ENCODE data around the gene RPL3. TPM values are rescaled to one million over a fixed set of nuclear protein-coding genes. Genes with fewer than 3 reads are reported as not detected.

Gene RPL3
- total and polyA plus RNA-seq, 4 donors: 1,521 to 2,749 (median 1,961) TPM

GRCh38 chr22:39296535-39296934 lies 22.9 kb downstream of the RPL3 start:
- ATAC-seq (ENCODE audit: insufficient read depth, low FRiP score) (no peak), DNase-seq (no peak)
- Histone ChIP-seq H3K27ac (ENCODE audit: low read depth in 1 of 2, low read length in 1 of 2) (no peak overlapping the region), H3K27me3 (ENCODE audit: control insufficient read depth in 3 of 3, insufficient read depth in 3 of 3, low read length in 2 of 3) (no peaks in the 10 kb centered on the region), H3K9me3 (ENCODE audit: control insufficient read depth in 4 of 4, insufficient read depth in 3 of 4, low read length in 3 of 4) (no peaks in the 10 kb centered on the region), H3K4me3 (no peak overlapping the region), H3K36me3 (ENCODE audit: control insufficient read depth in 4 of 4, insufficient read depth in 4 of 4, low read length in 4 of 4) (no peaks in the 10 kb centered on the region), H3K4me1 (ENCODE audit: control insufficient read depth in 5 of 5, insufficient read depth in 5 of 5, low read length in 5 of 5) (peaks cover 0 to 30% (median 12%) of the 10 kb centered on the region in 5 donors), H3K9ac (ENCODE audit: insufficient read depth in 1 of 2, low read length in 2 of 2) (no peak overlapping the region)
- 87 to 91% methylated on average over 6 of the region's 6 CpGs for WGBS, 2 donors
- TF ChIP-seq CTCF (IDR thresholded peaks at IDR 0.05; ENCODE audit: control extremely low read depth, extremely low read depth): no peak

DNA sequence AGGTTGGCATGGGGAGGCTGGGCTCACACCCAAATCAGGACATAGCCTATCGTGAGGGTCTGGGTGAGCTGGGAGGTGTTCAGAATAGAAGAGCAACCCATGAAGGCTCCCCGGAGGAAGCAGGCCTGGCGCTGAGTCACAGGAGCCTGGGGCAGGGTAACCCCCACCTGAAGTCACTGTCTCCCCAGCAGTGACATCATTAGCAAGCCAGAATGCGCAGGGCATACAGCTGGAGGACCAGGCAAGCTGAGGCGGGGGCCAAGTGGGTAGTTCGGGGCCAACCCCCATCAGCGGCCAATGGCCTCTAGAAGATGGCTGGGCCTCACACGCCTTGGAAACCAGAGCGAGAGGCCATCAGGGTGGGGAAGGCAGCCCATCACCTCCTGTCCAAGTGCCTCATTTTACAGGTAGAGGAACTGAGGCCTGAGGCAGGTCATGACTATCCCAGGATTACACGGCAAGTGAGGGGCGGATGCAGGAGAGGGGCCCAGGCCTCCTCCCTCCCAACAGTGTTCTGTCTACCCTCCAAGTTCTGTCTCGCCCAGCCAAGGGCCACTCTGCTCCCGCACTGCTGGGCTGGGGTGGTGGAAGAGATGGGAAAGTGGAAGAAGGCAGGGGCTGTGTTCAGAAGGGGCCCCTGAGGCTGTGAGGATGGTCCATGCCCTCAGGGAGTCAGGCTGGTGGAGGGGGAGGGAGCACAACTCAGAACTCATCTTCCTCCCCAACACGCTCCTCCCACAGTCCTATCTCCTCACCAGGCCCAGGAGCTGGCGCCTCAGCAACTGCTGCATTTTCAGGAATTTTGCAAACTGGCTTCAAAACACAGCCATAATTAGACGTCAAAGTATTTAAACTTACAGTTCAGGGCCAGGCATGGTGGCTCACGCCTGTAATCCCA lies 24.6 kb downstream of the RPL3 start:
- H3K27me3 ChIP-seq (ENCODE audit: control insufficient read depth in 3 of 3, insufficient read depth in 3 of 3, low read length in 2 of 3): no peaks in the 10 kb centered on the region
- no peak overlapping the region for H3K9ac ChIP-seq (ENCODE audit: insufficient read depth in 1 of 2, low read length in 2 of 2)
- ATAC-seq (ENCODE audit: insufficient read depth, low FRiP score) (no peak), DNase-seq (no peak)
- no peak overlapping the region for H3K27ac ChIP-seq (ENCODE audit: low read depth in 1 of 2, low read length in 1 of 2)
- no peaks in the 10 kb centered on the region for H3K36me3 ChIP-seq (ENCODE audit: control insufficient read depth in 4 of 4, insufficient read depth in 4 of 4, low read length in 4 of 4)
- no peak overlapping the region for H3K4me3 ChIP-seq
- WGBS, 2 donors: 92 to 96% methylated on average over 17 of the region's 17 CpGs
- TF ChIP-seq CTCF (IDR thresholded peaks at IDR 0.05; ENCODE audit: control extremely low read depth, extremely low read depth): no peak
- peaks cover 0 to 30% (median 22%) of the 10 kb centered on the region in 5 donors for H3K4me1 ChIP-seq (ENCODE audit: control insufficient read depth in 5 of 5, insufficient read depth in 5 of 5, low read length in 5 of 5)
- H3K9me3 ChIP-seq (ENCODE audit: control insufficient read depth in 4 of 4, insufficient read depth in 3 of 4, low read length in 3 of 4): no peaks in the 10 kb centered on the region

- no peak overlapping the region for H3K27ac ChIP-seq (ENCODE audit: low read depth in 1 of 2, low read length in 1 of 2)
- H3K4me3 ChIP-seq: no peak overlapping the region
- H3K9me3 ChIP-seq (ENCODE audit: control insufficient read depth in 4 of 4, insufficient read depth in 3 of 4, low read length in 3 of 4): no peaks in the 10 kb centered on the region
- peaks cover 0 to 30% (median 18%) of the 10 kb centered on the region in 5 donors for H3K4me1 ChIP-seq (ENCODE audit: control insufficient read depth in 5 of 5, insufficient read depth in 5 of 5, low read length in 5 of 5)
- WGBS, 2 donors: 77 to 91% methylated on average over 15 of the region's 15 CpGs
- no peaks in the 10 kb centered on the region for H3K27me3 ChIP-seq (ENCODE audit: control insufficient read depth in 3 of 3, insufficient read depth in 3 of 3, low read length in 2 of 3)
- TF ChIP-seq CTCF (IDR thresholded peaks at IDR 0.05; ENCODE audit: control extremely low read depth, extremely low read depth): no peak
- ATAC-seq (ENCODE audit: insufficient read depth, low FRiP score): no peak
- H3K9ac ChIP-seq (ENCODE audit: insufficient read depth in 1 of 2, low read length in 2 of 2): no peak overlapping the region
- DNase-seq: no peak
- no peaks in the 10 kb centered on the region for H3K36me3 ChIP-seq (ENCODE audit: control insufficient read depth in 4 of 4, insufficient read depth in 4 of 4, low read length in 4 of 4)
Measured at GRCh38 chr22:39293766-39294368, 25.6 kb downstream of the RPL3 start.

Measured in lung (tissue), 12 donors.